Measurements from ENCODE around the gene DEGS1. TPM values are rescaled to one million over a fixed set of nuclear protein-coding genes. Genes with fewer than 3 reads are reported as not detected.
"Not testable (repeated sequence)": the region's sequence is repeated elsewhere in the genome, so short reads cannot be mapped to it uniquely, and the experiment has no call there.

DEGS1 gene
- total and polyA plus RNA-seq, 3 donors from 2014 or later, result 58.1 to 83.0 (median 60.5) TPM

GRCh38 chr1:224199679-224200078 is 16.6 kb downstream of the DEGS1 start:
- H3K4me3 ChIP-seq, result no peak overlapping the region
- WGBS, 2 donors, result 65 to 89% methylated on average over 2 of the region's 2 CpGs
- no peak overlapping the region for H3K27ac ChIP-seq
- no peak for TF ChIP-seq POLR2A (IDR thresholded peaks at IDR 0.05)
- no peak for TF ChIP-seq CTCF (IDR thresholded peaks at IDR 0.05)
- H3K36me3 ChIP-seq (ENCODE audit: low read depth, missing control alignments), result no peaks in the 10 kb centered on the region
- H3K9me3 ChIP-seq, result no peaks in the 10 kb centered on the region
- intact Hi-C loops (cut with DNase I; ENCODE audit: low total_unique reads), result no loop called here
- peaks cover 2% of the 10 kb centered on the region for H3K4me1 ChIP-seq
- DNase-seq, result no peak
- no peaks in the 10 kb centered on the region for H3K27me3 ChIP-seq

GRCh38 chr1:224201383-224201782 is 18.3 kb downstream of the DEGS1 start:
- Histone ChIP-seq H3K36me3 (ENCODE audit: low read depth, missing control alignments) (no peaks in the 10 kb centered on the region), H3K9me3 (no peaks in the 10 kb centered on the region)
- 83 to 84% methylated on average over 5 of the region's 5 CpGs for WGBS, 2 donors

GRCh38 chr1:224201853-224202252 is 18.8 kb downstream of the DEGS1 start:
- TF ChIP-seq POLR2A (IDR thresholded peaks at IDR 0.05), result no peak
- no peak for TF ChIP-seq CTCF (IDR thresholded peaks at IDR 0.05)
- no peaks in the 10 kb centered on the region for H3K27me3 ChIP-seq
- H3K4me1 ChIP-seq, result peaks cover 2% of the 10 kb centered on the region
- intact Hi-C loops (cut with DNase I; ENCODE audit: low total_unique reads), result no loop called here
- H3K4me3 ChIP-seq, result no peak overlapping the region
- H3K9me3 ChIP-seq, result no peaks in the 10 kb centered on the region
- no peak overlapping the region for H3K27ac ChIP-seq
- H3K36me3 ChIP-seq (ENCODE audit: low read depth, missing control alignments), result no peaks in the 10 kb centered on the region
- DNase-seq, result no peak
- WGBS, 2 donors, result 85 to 98% methylated on average over 4 of the region's 4 CpGs

More at GRCh38 chr1:224201383-224201782, 18.3 kb downstream of the DEGS1 start:
- H3K4me1 ChIP-seq, result peaks cover 2% of the 10 kb centered on the region
- DNase-seq, result no peak
- no peak overlapping the region for H3K4me3 ChIP-seq
- H3K27ac ChIP-seq, result no peak overlapping the region
- no peaks in the 10 kb centered on the region for H3K27me3 ChIP-seq
- intact Hi-C loops (cut with DNase I; ENCODE audit: low total_unique reads), result no loop called here
- TF ChIP-seq POLR2A (IDR thresholded peaks at IDR 0.05), result no peak
- no peak for TF ChIP-seq CTCF (IDR thresholded peaks at IDR 0.05)

- WGBS, 2 donors, result 47 to 54% methylated on average over 6 to 8 of the region's 8 CpGs
- no peak overlapping the region for H3K4me3 ChIP-seq
- H3K36me3 ChIP-seq (ENCODE audit: low read depth, missing control alignments), result no peaks in the 10 kb centered on the region
- intact Hi-C loops (cut with DNase I; ENCODE audit: low total_unique reads), result no loop called here
- TF ChIP-seq POLR2A (IDR thresholded peaks at IDR 0.05), result no peak
- H3K9me3 ChIP-seq, result no peaks in the 10 kb centered on the region
- no peaks in the 10 kb centered on the region for H3K27me3 ChIP-seq
- H3K4me1 ChIP-seq, result peaks cover 2% of the 10 kb centered on the region
- DNase-seq, result peak; percentile 24
- no peak overlapping the region for H3K27ac ChIP-seq
These were observed 20.4 kb downstream of the DEGS1 start for GRCh38 chr1:224203243-224204016.

- intact Hi-C loops (cut with DNase I; ENCODE audit: low total_unique reads), result no loop called here
- Histone ChIP-seq H3K9me3 (no peaks in the 10 kb centered on the region), H3K27me3 (no peaks in the 10 kb centered on the region), H3K4me3 (no peak overlapping the region), H3K27ac (no peak overlapping the region), H3K36me3 (ENCODE audit: low read depth, missing control alignments) (no peaks in the 10 kb centered on the region), H3K4me1 (peaks cover 2% of the 10 kb centered on the region)
- 46 to 51% methylated on average over 4 of the region's 4 CpGs for WGBS, 2 donors
- no peak for DNase-seq
- TF ChIP-seq POLR2A (IDR thresholded peaks at IDR 0.05) (no peak), CTCF (IDR thresholded peaks at IDR 0.05) (no peak)
These were observed 22.4 kb downstream of the DEGS1 start for GRCh38 chr1:224205438-224205840.

GRCh38 chr1:224205931-224206538 is 23.0 kb downstream of the DEGS1 start:
- H3K4me3 ChIP-seq; H3K4me1 ChIP-seq; H3K36me3 ChIP-seq (ENCODE audit: low read depth, missing control alignments); intact Hi-C loops (cut with DNase I; ENCODE audit: low total_unique reads); H3K27ac ChIP-seq; DNase-seq; H3K27me3 ChIP-seq; H3K9me3 ChIP-seq: not testable (repeated sequence)
- 84 to 85% methylated on average over 10 of the region's 10 CpGs for WGBS, 2 donors
